H1 (cell line): Measurements from ENCODE around the gene LITAF. TPM values are rescaled to one million over a fixed set of nuclear protein-coding genes. Genes with fewer than 3 reads are reported as not detected.

Experiments
- ASH2L ChIP-seq: fragments of 200-600, 300-600 bp; sonication (generic); IDR thresholded peaks from one replicate; pipeline ENCODE4 v1.7.1; 2017; ENCODE audit warnings: low read length
- KDM5A ChIP-seq: fragments of 200-600 bp; IDR thresholded peaks from 2 replicates; pipeline ENCODE4 v1.7.1; 2012; ENCODE audit warnings: mild to moderate bottlenecking, low read length, inconsistent platforms, mixed read lengths
- NANOG ChIP-seq: IDR thresholded peaks from 2 replicates; pipeline ENCODE4 v1.6.1; 2011; ENCODE audit warnings: low read length, low read depth, mild to moderate bottlenecking, inconsistent platforms; ENCODE audit not compliant: insufficient read depth, poor library complexity, severe bottlenecking
- POLR2AphosphoS5 ChIP-seq: IDR thresholded peaks from 2 replicates; pipeline ENCODE4 v1.6.1; 2011; ENCODE audit warnings: low read depth, low read length
- RBBP5 ChIP-seq: IDR thresholded peaks from 2 replicates; pipeline ENCODE4 v1.7.1; 2012; ENCODE audit warnings: low read depth, mild to moderate bottlenecking, inconsistent platforms, low read length, moderate library complexity, borderline replicate concordance
- SP2 ChIP-seq: IDR thresholded peaks from 2 replicates; pipeline ENCODE4 v1.6.1; 2012; ENCODE audit warnings: mild to moderate bottlenecking, low read length, inconsistent platforms
- SP4 ChIP-seq: IDR thresholded peaks from 2 replicates; pipeline ENCODE4 v1.6.1; 2012; ENCODE audit warnings: low read length, inconsistent platforms
- polyA plus RNA-seq, 7 experiments: library from polyadenylated mRNA; depleted of rRNA in 3 of 7; stranded (reverse) in 5 of 7; unstranded in 2 of 7; fragments of >200 nt in 5 of 7; fragments of 200-250 nt in 2 of 7; gene quantifications; 1 replicate in 5 of 7; 2 replicates in 1 of 7; 4 replicates in 1 of 7; pipeline versions ENCODE4 v1.2.1 to v1.2.3, GENCODE V29; 2011 to 2013; ENCODE audit warnings: missing spikeins in 2 of 7, mixed read lengths in 2 of 7
- total RNA-seq: library from RNA; stranded (reverse); fragmentation: NEBNext Ultra II Directional; extraction: Animal tissue kit (Norgen Biotek cat#: 25700); gene quantifications from 2 replicates; pipeline ENCODE4 v1.2.1, GENCODE V29; 2021
- TF ChIP-seq, protein P1 (sequence below), 3 experiments: IDR thresholded peaks; 1 replicate in 2 of 3; 2 replicates in 1 of 3; pipeline versions ENCODE4 v1.5.1 to v1.6.1; 2011; ENCODE audit warnings: low read length in 3 of 3, mild to moderate bottlenecking in 3 of 3, inconsistent platforms in 2 of 3, low read depth in 1 of 3, moderate library complexity in 1 of 3; ENCODE audit not compliant: insufficient read depth in 1 of 3; ENCODE audit errors: control extremely low read depth in 1 of 3
- TF ChIP-seq, protein P2 (sequence below): fragments of 300-600 bp; sonication (generic); IDR thresholded peaks from 2 replicates; pipeline ENCODE4 v1.7.1; 2012; ENCODE audit warnings: low read length, moderate library complexity, mild to moderate bottlenecking, inconsistent platforms; ENCODE audit not compliant: insufficient replicate concordance

LITAF gene
- total and polyA plus RNA-seq, 2 of the 8 experiments (the other 6 are each of a cell fraction or from before 2014, with no cell fraction given): 165 to 205 TPM

DNA sequence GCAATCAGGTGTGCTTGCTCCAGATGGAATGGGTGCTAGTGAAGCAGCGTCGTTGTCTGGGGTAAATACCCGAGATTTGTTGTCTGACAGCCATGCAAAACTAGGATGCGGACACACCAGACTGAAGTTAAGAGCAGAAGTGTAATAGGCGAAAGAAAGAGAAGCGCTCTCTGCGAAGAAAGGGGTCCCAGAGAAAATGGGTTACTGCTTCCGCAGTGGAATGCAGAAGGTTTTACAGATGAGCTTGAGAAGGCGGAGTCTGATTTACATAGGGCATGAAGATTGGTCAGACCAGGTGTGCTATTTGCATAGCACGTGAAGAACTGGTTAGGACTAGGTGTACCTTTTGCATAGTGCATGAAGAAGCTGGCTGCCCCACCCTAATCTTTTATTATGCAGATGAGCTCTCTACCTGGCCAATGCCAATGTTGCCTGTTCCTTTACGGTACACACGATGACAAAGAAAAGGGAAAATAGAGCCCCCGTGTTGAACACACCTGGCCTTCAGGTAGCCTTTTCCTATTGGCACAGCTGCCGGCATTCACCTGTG is 49.5 kb upstream of the LITAF start (continued):
- TF ChIP-seq SP4 (no peak), KDM5A (no peak), POLR2AphosphoS5 (peak; percentile 84; the same call in 1 of the 2 replicates), SP2 (no peak), NANOG (no peak), RBBP5 (no peak), ASH2L (peak; percentile 19)
- TF ChIP-seq, protein P1, sequence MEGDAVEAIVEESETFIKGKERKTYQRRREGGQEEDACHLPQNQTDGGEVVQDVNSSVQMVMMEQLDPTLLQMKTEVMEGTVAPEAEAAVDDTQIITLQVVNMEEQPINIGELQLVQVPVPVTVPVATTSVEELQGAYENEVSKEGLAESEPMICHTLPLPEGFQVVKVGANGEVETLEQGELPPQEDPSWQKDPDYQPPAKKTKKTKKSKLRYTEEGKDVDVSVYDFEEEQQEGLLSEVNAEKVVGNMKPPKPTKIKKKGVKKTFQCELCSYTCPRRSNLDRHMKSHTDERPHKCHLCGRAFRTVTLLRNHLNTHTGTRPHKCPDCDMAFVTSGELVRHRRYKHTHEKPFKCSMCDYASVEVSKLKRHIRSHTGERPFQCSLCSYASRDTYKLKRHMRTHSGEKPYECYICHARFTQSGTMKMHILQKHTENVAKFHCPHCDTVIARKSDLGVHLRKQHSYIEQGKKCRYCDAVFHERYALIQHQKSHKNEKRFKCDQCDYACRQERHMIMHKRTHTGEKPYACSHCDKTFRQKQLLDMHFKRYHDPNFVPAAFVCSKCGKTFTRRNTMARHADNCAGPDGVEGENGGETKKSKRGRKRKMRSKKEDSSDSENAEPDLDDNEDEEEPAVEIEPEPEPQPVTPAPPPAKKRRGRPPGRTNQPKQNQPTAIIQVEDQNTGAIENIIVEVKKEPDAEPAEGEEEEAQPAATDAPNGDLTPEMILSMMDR (IDR thresholded peaks at IDR 0.05; ENCODE audit: control extremely low read depth in 1 of 3, insufficient read depth in 1 of 3, low read depth in 1 of 3, low read length in 3 of 3): no peak
- TF ChIP-seq, protein P2, sequence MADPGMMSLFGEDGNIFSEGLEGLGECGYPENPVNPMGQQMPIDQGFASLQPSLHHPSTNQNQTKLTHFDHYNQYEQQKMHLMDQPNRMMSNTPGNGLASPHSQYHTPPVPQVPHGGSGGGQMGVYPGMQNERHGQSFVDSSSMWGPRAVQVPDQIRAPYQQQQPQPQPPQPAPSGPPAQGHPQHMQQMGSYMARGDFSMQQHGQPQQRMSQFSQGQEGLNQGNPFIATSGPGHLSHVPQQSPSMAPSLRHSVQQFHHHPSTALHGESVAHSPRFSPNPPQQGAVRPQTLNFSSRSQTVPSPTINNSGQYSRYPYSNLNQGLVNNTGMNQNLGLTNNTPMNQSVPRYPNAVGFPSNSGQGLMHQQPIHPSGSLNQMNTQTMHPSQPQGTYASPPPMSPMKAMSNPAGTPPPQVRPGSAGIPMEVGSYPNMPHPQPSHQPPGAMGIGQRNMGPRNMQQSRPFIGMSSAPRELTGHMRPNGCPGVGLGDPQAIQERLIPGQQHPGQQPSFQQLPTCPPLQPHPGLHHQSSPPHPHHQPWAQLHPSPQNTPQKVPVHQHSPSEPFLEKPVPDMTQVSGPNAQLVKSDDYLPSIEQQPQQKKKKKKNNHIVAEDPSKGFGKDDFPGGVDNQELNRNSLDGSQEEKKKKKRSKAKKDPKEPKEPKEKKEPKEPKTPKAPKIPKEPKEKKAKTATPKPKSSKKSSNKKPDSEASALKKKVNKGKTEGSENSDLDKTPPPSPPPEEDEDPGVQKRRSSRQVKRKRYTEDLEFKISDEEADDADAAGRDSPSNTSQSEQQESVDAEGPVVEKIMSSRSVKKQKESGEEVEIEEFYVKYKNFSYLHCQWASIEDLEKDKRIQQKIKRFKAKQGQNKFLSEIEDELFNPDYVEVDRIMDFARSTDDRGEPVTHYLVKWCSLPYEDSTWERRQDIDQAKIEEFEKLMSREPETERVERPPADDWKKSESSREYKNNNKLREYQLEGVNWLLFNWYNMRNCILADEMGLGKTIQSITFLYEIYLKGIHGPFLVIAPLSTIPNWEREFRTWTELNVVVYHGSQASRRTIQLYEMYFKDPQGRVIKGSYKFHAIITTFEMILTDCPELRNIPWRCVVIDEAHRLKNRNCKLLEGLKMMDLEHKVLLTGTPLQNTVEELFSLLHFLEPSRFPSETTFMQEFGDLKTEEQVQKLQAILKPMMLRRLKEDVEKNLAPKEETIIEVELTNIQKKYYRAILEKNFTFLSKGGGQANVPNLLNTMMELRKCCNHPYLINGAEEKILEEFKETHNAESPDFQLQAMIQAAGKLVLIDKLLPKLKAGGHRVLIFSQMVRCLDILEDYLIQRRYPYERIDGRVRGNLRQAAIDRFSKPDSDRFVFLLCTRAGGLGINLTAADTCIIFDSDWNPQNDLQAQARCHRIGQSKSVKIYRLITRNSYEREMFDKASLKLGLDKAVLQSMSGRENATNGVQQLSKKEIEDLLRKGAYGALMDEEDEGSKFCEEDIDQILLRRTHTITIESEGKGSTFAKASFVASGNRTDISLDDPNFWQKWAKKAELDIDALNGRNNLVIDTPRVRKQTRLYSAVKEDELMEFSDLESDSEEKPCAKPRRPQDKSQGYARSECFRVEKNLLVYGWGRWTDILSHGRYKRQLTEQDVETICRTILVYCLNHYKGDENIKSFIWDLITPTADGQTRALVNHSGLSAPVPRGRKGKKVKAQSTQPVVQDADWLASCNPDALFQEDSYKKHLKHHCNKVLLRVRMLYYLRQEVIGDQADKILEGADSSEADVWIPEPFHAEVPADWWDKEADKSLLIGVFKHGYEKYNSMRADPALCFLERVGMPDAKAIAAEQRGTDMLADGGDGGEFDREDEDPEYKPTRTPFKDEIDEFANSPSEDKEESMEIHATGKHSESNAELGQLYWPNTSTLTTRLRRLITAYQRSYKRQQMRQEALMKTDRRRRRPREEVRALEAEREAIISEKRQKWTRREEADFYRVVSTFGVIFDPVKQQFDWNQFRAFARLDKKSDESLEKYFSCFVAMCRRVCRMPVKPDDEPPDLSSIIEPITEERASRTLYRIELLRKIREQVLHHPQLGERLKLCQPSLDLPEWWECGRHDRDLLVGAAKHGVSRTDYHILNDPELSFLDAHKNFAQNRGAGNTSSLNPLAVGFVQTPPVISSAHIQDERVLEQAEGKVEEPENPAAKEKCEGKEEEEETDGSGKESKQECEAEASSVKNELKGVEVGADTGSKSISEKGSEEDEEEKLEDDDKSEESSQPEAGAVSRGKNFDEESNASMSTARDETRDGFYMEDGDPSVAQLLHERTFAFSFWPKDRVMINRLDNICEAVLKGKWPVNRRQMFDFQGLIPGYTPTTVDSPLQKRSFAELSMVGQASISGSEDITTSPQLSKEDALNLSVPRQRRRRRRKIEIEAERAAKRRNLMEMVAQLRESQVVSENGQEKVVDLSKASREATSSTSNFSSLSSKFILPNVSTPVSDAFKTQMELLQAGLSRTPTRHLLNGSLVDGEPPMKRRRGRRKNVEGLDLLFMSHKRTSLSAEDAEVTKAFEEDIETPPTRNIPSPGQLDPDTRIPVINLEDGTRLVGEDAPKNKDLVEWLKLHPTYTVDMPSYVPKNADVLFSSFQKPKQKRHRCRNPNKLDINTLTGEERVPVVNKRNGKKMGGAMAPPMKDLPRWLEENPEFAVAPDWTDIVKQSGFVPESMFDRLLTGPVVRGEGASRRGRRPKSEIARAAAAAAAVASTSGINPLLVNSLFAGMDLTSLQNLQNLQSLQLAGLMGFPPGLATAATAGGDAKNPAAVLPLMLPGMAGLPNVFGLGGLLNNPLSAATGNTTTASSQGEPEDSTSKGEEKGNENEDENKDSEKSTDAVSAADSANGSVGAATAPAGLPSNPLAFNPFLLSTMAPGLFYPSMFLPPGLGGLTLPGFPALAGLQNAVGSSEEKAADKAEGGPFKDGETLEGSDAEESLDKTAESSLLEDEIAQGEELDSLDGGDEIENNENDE: no peak
